K562 (cell line): ENCODE results near the gene TXNL4A.

Source experiments
- ARNT ChIP-seq, 2 experiments: fragments of 450-650 bp; IDR thresholded peaks; 2 replicates each; pipeline ENCODE4 v1.6.1; 2016; ENCODE audit warnings: mild to moderate bottlenecking in 1 of 2
- ATF2 ChIP-seq: sonication (generic); formaldehyde crosslinking; IDR thresholded peaks from 2 replicates; pipeline ENCODE4 v1.8.1; 2022; ENCODE audit warnings: missing genetic modification reagents
- CTCF ChIP-seq, 3 experiments: IDR thresholded peaks in 2 of 3; conservative IDR thresholded peaks in 1 of 3; 2 replicates each; pipeline ENCODE4 v1.5.1; 2011 to 2012; ENCODE audit warnings: low read length in 3 of 3, mild to moderate bottlenecking in 3 of 3, control low read depth in 2 of 3, improper control_type of control experiment in 1 of 3, inconsistent platforms in 1 of 3, low read depth in 1 of 3, mixed read lengths in 1 of 3, moderate library complexity in 1 of 3; ENCODE audit not compliant: insufficient read depth in 2 of 3
- EP300 ChIP-seq: IDR thresholded peaks from 2 replicates; pipeline ENCODE4 v1.6.1; 2012; ENCODE audit warnings: low read length, improper control_type of control experiment
- HMGN3 ChIP-seq: IDR thresholded peaks from 2 replicates; pipeline ENCODE4 v1.6.1; 2011; ENCODE audit warnings: borderline replicate concordance, low read depth, mild to moderate bottlenecking, mixed read lengths, low read length; ENCODE audit not compliant: insufficient read length; ENCODE audit errors: extremely low read depth
- MAX ChIP-seq: sonication (generic); formaldehyde crosslinking; IDR thresholded peaks from 2 replicates; pipeline ENCODE4 v1.9.0; 2022; ENCODE audit warnings: mild to moderate bottlenecking, missing genetic modification reagents
- MXD1 ChIP-seq: fragments of 250-450 bp; sonication (Bioruptor Pico); IDR thresholded peaks from 2 replicates; pipeline ENCODE4 v1.8.0; 2021; ENCODE audit warnings: borderline replicate concordance, mild to moderate bottlenecking, moderate library complexity; ENCODE audit not compliant: poor library complexity, severe bottlenecking
- MYC ChIP-seq, 2 experiments: fragments of 250-450 bp in 1 of 2; sonication (Bioruptor Pico) in 1 of 2; IDR thresholded peaks; 2 replicates each; pipeline versions ENCODE4 v1.5.1 to v1.6.1; 2012 to 2021; ENCODE audit warnings: low read depth in 2 of 2, borderline replicate concordance in 1 of 2, improper control_type of control experiment in 1 of 2, low read length in 1 of 2, mild to moderate bottlenecking in 1 of 2, moderate library complexity in 1 of 2
- PBX2 ChIP-seq, 2 experiments: IDR thresholded peaks in 1 of 2; conservative IDR thresholded peaks in 1 of 2; 2 replicates each; pipeline ENCODE4 v1.6.1; 2016; ENCODE audit warnings: low read depth in 2 of 2, mild to moderate bottlenecking in 1 of 2, missing compliant biosample characterization in 1 of 2, missing genetic modification characterization in 1 of 2, moderate library complexity in 1 of 2
- RFX5 ChIP-seq: IDR thresholded peaks from 2 replicates; pipeline ENCODE4 v1.6.1; 2011; ENCODE audit warnings: low read depth, mild to moderate bottlenecking, improper control_type of control experiment, low read length
- ZSCAN32 ChIP-seq: fragments of 450-650 bp; formaldehyde crosslinking; IDR thresholded peaks from 2 replicates; pipeline ENCODE4 v1.4.0; 2020; ENCODE audit warnings: mild to moderate bottlenecking, moderate library complexity

GRCh38 chr18:79949697-79950487 is 38.5 kb downstream of the TXNL4A start:
- no peak for TF ChIP-seq ARNT (IDR thresholded peaks at IDR 0.05)
- no peak for TF ChIP-seq MAX (CRISPR knock-in tag)
- no peak for TF ChIP-seq MYC (IDR thresholded peaks at IDR 0.05; ENCODE audit: low read depth, low read length)
- TF ChIP-seq MYC (CRISPR knock-in tag; IDR thresholded peaks at IDR 0.05; ENCODE audit: borderline replicate concordance, low read depth): no peak
- TF ChIP-seq ATF2 (CRISPR knock-in tag): no peak
- no peak for TF ChIP-seq MXD1 (CRISPR knock-in tag)
- no peak for TF ChIP-seq ZSCAN32 (CRISPR knock-in tag)
- no peak for TF ChIP-seq PBX2 (CRISPR knock-in tag; IDR thresholded peaks at IDR 0.05; ENCODE audit: low read depth)
- TF ChIP-seq PBX2 (tag; conservative IDR thresholded peaks at IDR 0.05; ENCODE audit: low read depth): no peak
- no peak for TF ChIP-seq RFX5
- no peak for TF ChIP-seq EP300
- TF ChIP-seq HMGN3: no peak
- no peak for TF ChIP-seq CTCF (IDR thresholded peaks at IDR 0.05 in 2 of 3, conservative IDR thresholded peaks at IDR 0.05 in 1 of 3; ENCODE audit: insufficient read depth in 2 of 3, low read depth in 1 of 3, low read length in 3 of 3)
